K562 (cell line): Measurements from ENCODE around the gene UNKL. TPM values are rescaled to one million over a fixed set of nuclear protein-coding genes. Genes with fewer than 3 reads are reported as not detected.

Experiments
- ATAC-seq: fragments of 200-7000 bp; cut with Tn5 transposase; 3 replicates; pipeline ENCODE4 v1.9.1; 2020; ENCODE audit warnings: moderate library complexity
- BruUV-seq: library from RNA; stranded (reverse); fragments of 400-500 nt; replicated peaks from 2 replicates; lab custom pipeline; 2021; lab: Mats Ljungman, UMichigan
- CTCF ChIA-PET: fragments of 300-600 bp; formaldehyde crosslinking; extraction: SDS; loops from one replicate; lab custom pipeline; 2021; ENCODE audit warnings: low intra/inter-chr PET ratio; lab: Yijun Ruan, JAX
- POLR2A ChIA-PET: fragments of 300-600, 350-650 bp; sonication (Branson Sonifier 250); formaldehyde crosslinking; extraction: SDS; loops from one replicate; lab custom pipeline; 2021; ENCODE audit warnings: antibody characterized with exemption, inconsistent platforms; lab: Yijun Ruan, JAX
- DNase-seq, 4 experiments: peaks; one replicate each; pipeline versions ENCODE4 v3.0.0 to v3.0.0-alpha.2; 2011 to 2018; ENCODE audit warnings: low spot score in 3 of 4, mixed read lengths in 3 of 4; ENCODE audit errors: extremely low read depth in 1 of 4
- FAIRE-seq: peaks from 2 replicates; lab custom pipeline; 2011; peaks lifted over from hg19 to GRCh38; lab: Jason Lieb, UNC
- H2AFZ ChIP-seq: 2 replicates; pipeline ENCODE4 v1.6.0; 2011; ENCODE audit warnings: low read depth, low read length, control low read depth, inconsistent platforms
- H3K27ac ChIP-seq: fragments of 200-600 bp; 3 replicates; pipeline ENCODE4 v1.8.0; 2011; ENCODE audit warnings: low read depth, mild to moderate bottlenecking, control low read depth, inconsistent platforms, low read length, moderate library complexity, mixed read lengths; ENCODE audit errors: extremely low read depth
- H3K27me3 ChIP-seq, 2 experiments: fragments of 300-600 bp in 1 of 2; 2 replicates in 1 of 2; 3 replicates in 1 of 2; pipeline versions ENCODE4 v1.6.0 to v1.8.0; 2011; ENCODE audit warnings: inconsistent platforms in 2 of 2, low read length in 2 of 2, mild to moderate bottlenecking in 1 of 2, mixed read lengths in 1 of 2, moderate library complexity in 1 of 2; ENCODE audit not compliant: control insufficient read depth in 2 of 2, insufficient read depth in 2 of 2
- H3K36me3 ChIP-seq: fragments of 300-600 bp; 3 replicates; pipeline ENCODE4 v1.8.0; 2011; ENCODE audit warnings: mild to moderate bottlenecking, low read length, inconsistent platforms; ENCODE audit not compliant: control insufficient read depth, insufficient read depth
- H3K4me1 ChIP-seq, 2 experiments: fragments of 200-600 bp in 1 of 2; replicated peaks in 1 of 2; 2 replicates in 1 of 2; 3 replicates in 1 of 2; pipeline versions ENCODE4 v1.5.1 to v1.8.0; 2011; ENCODE audit warnings: inconsistent platforms in 2 of 2, low read length in 2 of 2, mild to moderate bottlenecking in 1 of 2, mixed read lengths in 1 of 2, moderate library complexity in 1 of 2; ENCODE audit not compliant: control insufficient read depth in 2 of 2, insufficient read depth in 2 of 2
- H3K4me2 ChIP-seq: 2 replicates; pipeline ENCODE4 v1.6.1; 2011; ENCODE audit warnings: low read length, control low read depth, inconsistent platforms, mixed read lengths; ENCODE audit not compliant: insufficient read depth
- H3K4me3 ChIP-seq: fragments of 200-600 bp; sonication (generic), shearing (Covaris generic); 2 replicates; pipeline ENCODE4 v1.5.1; 2016; ENCODE audit warnings: control low read depth, inconsistent platforms
- H3K79me2 ChIP-seq: fragments of 200-600 bp; 3 replicates; pipeline ENCODE4 v1.8.0; 2011; ENCODE audit warnings: low read length, inconsistent platforms; ENCODE audit not compliant: control insufficient read depth, insufficient read depth
- H3K9ac ChIP-seq, 2 experiments: 2 replicates each; pipeline versions ENCODE4 v1.6.0 to v1.6.1; 2011; ENCODE audit warnings: low read depth in 2 of 2, low read length in 2 of 2, control low read depth in 1 of 2, inconsistent platforms in 1 of 2, mild to moderate bottlenecking in 1 of 2, mixed read lengths in 1 of 2; ENCODE audit not compliant: insufficient read depth in 1 of 2
- H3K9me1 ChIP-seq: one replicate; pipeline ENCODE4 v1.6.0; 2011; ENCODE audit warnings: inconsistent platforms, mild to moderate bottlenecking, low read length, moderate library complexity; ENCODE audit not compliant: control insufficient read depth, insufficient read depth
- H3K9me3 ChIP-seq: replicated peaks from 2 replicates; pipeline ENCODE4 v1.5.1; 2011; ENCODE audit warnings: low read depth, low read length, inconsistent platforms; ENCODE audit not compliant: control insufficient read depth, insufficient read depth
- H4K20me1 ChIP-seq: replicated peaks from 2 replicates; pipeline ENCODE4 v1.6.1; 2011; ENCODE audit warnings: low read length, inconsistent platforms, mixed read lengths; ENCODE audit not compliant: control insufficient read depth, insufficient read depth
- NFRKB ChIP-seq: fragments of 450-650 bp; IDR thresholded peaks from 2 replicates; pipeline ENCODE4 v1.6.1; 2016; ENCODE audit warnings: low read depth
- TCFL5 ChIP-seq: fragments of 250-450 bp; sonication (Bioruptor Pico); conservative IDR thresholded peaks from 2 replicates; pipeline ENCODE4 v1.6.1; 2021; ENCODE audit warnings: mild to moderate bottlenecking, moderate library complexity, matching md5 sums
- ZNF239 ChIP-seq: fragments of 250-450 bp; sonication (Bioruptor Pico); IDR thresholded peaks from 2 replicates; pipeline ENCODE4 v1.4.0; 2020; ENCODE audit warnings: mild to moderate bottlenecking
- ZSCAN32 ChIP-seq: fragments of 450-650 bp; formaldehyde crosslinking; IDR thresholded peaks from 2 replicates; pipeline ENCODE4 v1.4.0; 2020; ENCODE audit warnings: mild to moderate bottlenecking, moderate library complexity
- WGBS: fragments of 100-300 bp; shearing (Covaris generic); methylation state at CpG from one replicate; pipeline ENCODE4 v1.1.6; 2016; ENCODE audit warnings: low coverage, mixed read lengths; ENCODE audit not compliant: insufficient coverage; ENCODE audit errors: missing lambda C conversion rate; 5-methylcytosine and 5-hydroxymethylcytosine counted together
- in situ Hi-C: fragments of 300-500 bp; cut with MboI; formaldehyde crosslinking; loops from 4 replicates; pipeline ENCODE4 v1.15.0; 2018; ENCODE audit warnings: inconsistent platforms, mixed read lengths
- intact Hi-C: fragments of 100-400 bp; cut with micrococcal nuclease; formaldehyde crosslinking; loops from 2 replicates; pipeline ENCODE4 v1.14.2; 2022
- polyA plus RNA-seq, 8 experiments: library from polyadenylated mRNA; depleted of rRNA in 4 of 8; stranded (reverse) in 5 of 8; unstranded in 3 of 8; fragments of >200 nt; fragmentation: Nextera tagmentation in 2 of 8; fragmentation: Illumina TruSeq in 1 of 8; extraction: Ambion mirVana in 2 of 8; extraction: Trizol in 1 of 8; gene quantifications; 2 replicates each; pipeline versions ENCODE4 v1.2.1 to v1.2.3, GENCODE V29; 2011 to 2014; ENCODE audit warnings: inconsistent platforms in 1 of 8, missing spikeins in 1 of 8
- total RNA-seq, 7 experiments: library from RNA; depleted of rRNA in 6 of 7; stranded (reverse); fragments of >200 nt in 6 of 7; fragmentation: Illumina TruSeq in 2 of 7; extraction: Trizol in 2 of 7; gene quantifications; 2 replicates each; pipeline versions ENCODE4 v1.2.1 to v1.2.3, GENCODE V29; 2011 to 2021; ENCODE audit warnings: low replicate concordance in 1 of 7
- TF ChIP-seq, protein P1 (sequence below): fragments of 200-600 bp; sonication (generic); IDR thresholded peaks from one replicate; pipeline ENCODE4 v1.6.1; 2012; ENCODE audit warnings: mild to moderate bottlenecking, low read depth, low read length, inconsistent platforms

UNKL gene
- total and polyA plus RNA-seq, 9 of the 15 experiments (the other 6 are each of a cell fraction or from before 2014, with no cell fraction given): 0.37 to 30.2 (median 5.1) TPM

DNA sequence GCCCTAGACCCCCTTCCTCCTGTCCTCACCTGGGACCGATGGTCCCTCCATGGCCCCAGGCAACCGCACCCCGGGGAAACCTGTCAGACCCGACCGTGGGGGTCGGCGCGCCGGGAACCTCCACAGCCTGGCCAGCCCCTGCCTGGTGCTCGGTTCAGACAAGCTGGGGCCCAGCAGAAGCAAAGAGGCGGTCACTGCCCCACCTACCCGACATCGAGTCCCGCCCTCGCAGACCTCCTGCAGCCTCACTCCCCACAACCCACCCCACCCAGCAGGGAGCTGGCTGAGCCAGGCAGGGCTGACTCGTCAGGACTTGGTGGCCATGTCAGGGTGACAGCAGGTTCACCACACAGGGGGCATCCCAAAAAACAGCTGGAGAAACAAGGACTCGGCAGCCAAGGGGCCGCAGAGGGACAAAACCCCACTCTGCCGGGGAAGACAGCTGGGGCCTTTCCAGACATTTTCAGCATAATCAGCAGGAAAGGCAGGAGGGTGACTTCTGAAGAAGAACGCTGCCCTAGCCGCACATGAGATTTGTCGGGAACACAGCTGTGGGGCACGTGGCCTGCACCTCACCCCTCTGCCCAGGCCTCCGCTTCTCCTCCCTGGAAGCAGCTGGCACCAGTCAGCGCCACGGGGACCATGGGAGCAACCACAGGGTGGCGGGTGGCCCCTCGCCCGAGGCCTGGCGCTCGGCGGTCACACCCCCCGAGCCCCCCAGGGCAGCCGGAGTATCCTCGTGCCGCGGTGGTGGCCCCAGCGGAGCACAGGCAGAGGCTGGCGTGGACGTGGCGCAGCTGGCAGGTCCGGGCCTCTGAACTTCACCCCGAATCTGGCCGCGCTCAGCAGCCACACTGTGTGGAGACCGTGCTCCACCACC is 39.8 kb downstream of the UNKL start:
- TF ChIP-seq ZNF239 (CRISPR knock-in tag): no peak
- TF ChIP-seq NFRKB: no peak
- TF ChIP-seq ZSCAN32 (CRISPR knock-in tag): no peak
- TF ChIP-seq, protein P1, sequence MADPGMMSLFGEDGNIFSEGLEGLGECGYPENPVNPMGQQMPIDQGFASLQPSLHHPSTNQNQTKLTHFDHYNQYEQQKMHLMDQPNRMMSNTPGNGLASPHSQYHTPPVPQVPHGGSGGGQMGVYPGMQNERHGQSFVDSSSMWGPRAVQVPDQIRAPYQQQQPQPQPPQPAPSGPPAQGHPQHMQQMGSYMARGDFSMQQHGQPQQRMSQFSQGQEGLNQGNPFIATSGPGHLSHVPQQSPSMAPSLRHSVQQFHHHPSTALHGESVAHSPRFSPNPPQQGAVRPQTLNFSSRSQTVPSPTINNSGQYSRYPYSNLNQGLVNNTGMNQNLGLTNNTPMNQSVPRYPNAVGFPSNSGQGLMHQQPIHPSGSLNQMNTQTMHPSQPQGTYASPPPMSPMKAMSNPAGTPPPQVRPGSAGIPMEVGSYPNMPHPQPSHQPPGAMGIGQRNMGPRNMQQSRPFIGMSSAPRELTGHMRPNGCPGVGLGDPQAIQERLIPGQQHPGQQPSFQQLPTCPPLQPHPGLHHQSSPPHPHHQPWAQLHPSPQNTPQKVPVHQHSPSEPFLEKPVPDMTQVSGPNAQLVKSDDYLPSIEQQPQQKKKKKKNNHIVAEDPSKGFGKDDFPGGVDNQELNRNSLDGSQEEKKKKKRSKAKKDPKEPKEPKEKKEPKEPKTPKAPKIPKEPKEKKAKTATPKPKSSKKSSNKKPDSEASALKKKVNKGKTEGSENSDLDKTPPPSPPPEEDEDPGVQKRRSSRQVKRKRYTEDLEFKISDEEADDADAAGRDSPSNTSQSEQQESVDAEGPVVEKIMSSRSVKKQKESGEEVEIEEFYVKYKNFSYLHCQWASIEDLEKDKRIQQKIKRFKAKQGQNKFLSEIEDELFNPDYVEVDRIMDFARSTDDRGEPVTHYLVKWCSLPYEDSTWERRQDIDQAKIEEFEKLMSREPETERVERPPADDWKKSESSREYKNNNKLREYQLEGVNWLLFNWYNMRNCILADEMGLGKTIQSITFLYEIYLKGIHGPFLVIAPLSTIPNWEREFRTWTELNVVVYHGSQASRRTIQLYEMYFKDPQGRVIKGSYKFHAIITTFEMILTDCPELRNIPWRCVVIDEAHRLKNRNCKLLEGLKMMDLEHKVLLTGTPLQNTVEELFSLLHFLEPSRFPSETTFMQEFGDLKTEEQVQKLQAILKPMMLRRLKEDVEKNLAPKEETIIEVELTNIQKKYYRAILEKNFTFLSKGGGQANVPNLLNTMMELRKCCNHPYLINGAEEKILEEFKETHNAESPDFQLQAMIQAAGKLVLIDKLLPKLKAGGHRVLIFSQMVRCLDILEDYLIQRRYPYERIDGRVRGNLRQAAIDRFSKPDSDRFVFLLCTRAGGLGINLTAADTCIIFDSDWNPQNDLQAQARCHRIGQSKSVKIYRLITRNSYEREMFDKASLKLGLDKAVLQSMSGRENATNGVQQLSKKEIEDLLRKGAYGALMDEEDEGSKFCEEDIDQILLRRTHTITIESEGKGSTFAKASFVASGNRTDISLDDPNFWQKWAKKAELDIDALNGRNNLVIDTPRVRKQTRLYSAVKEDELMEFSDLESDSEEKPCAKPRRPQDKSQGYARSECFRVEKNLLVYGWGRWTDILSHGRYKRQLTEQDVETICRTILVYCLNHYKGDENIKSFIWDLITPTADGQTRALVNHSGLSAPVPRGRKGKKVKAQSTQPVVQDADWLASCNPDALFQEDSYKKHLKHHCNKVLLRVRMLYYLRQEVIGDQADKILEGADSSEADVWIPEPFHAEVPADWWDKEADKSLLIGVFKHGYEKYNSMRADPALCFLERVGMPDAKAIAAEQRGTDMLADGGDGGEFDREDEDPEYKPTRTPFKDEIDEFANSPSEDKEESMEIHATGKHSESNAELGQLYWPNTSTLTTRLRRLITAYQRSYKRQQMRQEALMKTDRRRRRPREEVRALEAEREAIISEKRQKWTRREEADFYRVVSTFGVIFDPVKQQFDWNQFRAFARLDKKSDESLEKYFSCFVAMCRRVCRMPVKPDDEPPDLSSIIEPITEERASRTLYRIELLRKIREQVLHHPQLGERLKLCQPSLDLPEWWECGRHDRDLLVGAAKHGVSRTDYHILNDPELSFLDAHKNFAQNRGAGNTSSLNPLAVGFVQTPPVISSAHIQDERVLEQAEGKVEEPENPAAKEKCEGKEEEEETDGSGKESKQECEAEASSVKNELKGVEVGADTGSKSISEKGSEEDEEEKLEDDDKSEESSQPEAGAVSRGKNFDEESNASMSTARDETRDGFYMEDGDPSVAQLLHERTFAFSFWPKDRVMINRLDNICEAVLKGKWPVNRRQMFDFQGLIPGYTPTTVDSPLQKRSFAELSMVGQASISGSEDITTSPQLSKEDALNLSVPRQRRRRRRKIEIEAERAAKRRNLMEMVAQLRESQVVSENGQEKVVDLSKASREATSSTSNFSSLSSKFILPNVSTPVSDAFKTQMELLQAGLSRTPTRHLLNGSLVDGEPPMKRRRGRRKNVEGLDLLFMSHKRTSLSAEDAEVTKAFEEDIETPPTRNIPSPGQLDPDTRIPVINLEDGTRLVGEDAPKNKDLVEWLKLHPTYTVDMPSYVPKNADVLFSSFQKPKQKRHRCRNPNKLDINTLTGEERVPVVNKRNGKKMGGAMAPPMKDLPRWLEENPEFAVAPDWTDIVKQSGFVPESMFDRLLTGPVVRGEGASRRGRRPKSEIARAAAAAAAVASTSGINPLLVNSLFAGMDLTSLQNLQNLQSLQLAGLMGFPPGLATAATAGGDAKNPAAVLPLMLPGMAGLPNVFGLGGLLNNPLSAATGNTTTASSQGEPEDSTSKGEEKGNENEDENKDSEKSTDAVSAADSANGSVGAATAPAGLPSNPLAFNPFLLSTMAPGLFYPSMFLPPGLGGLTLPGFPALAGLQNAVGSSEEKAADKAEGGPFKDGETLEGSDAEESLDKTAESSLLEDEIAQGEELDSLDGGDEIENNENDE: no peak
- no peak for TF ChIP-seq TCFL5
- peaks cover 5% of the 10 kb centered on the region for H3K9me1 ChIP-seq
- intact Hi-C loops (no loop called here), in situ Hi-C loops (no loop called here)
- 89% methylated on average over 37 of the region's 46 CpGs for WGBS
- no peak overlapping the region for H3K4me3 ChIP-seq
- ChIA-PET POLR2A (interaction anchor here (0.7 to 1.1 kb wide), 3 partner anchors 10 to 14 kb away, joined by 3 read pairs; no protein-coding TSS in a partner anchor), CTCF (no interaction called here)
- no peak overlapping the region for H3K27ac ChIP-seq
- no peak for ATAC-seq
- H4K20me1 ChIP-seq: peaks cover 8% of the 10 kb centered on the region; the same call in 1 of the 2 replicates
- H2AFZ ChIP-seq: no peak overlapping the region
- FAIRE-seq: no peak
- no peak overlapping the region for H3K4me2 ChIP-seq
- H3K36me3 ChIP-seq: peaks cover 21% of the 10 kb centered on the region; the same call in 2 of the 3 replicates
- no peaks in the 10 kb centered on the region for H3K27me3 ChIP-seq
- H3K9ac ChIP-seq: peak overlapping the region in 1 of 2 experiments; percentile 40; a peak in 1 of 4 replicates
- no peaks in the 10 kb centered on the region for H3K9me3 ChIP-seq
- H3K79me2 ChIP-seq: peaks cover 36% of the 10 kb centered on the region
- peaks cover 14 to 75% of the 10 kb centered on the region in 2 experiments; a peak in 4 of 5 replicates for H3K4me1 ChIP-seq
- DNase-seq: no peak
- no TSS peak for BruUV-seq
